GM18508 (cell line): ENCODE results near the gene DLG4.
"Not testable (repeated sequence)": the region's sequence is repeated elsewhere in the genome, so short reads cannot be mapped to it uniquely, and the experiment has no call there.

Experiments
- ATAC-seq: cut with Tn5 transposase; IDR thresholded peaks from one replicate; pipeline ENCODE4 v1.9.1; 2021; ENCODE audit warnings: moderate number of reproducible peaks; ENCODE audit not compliant: insufficient read depth, unreplicated experiment

DLG4 gene

GRCh38 chr17:7172522-7173191, 47.0 kb downstream of the DLG4 start:
- not testable (repeated sequence) for ATAC-seq

GRCh38 chr17:7169565-7169908, 50.1 kb downstream of the DLG4 start:
- ATAC-seq = not testable (repeated sequence)

GRCh38 chr17:7168841-7169564, 50.6 kb downstream of the DLG4 start:
- ATAC-seq = not testable (repeated sequence)

- ATAC-seq = no peak
Measured at GRCh38 chr17:7167832-7168231, 51.8 kb downstream of the DLG4 start.

- ATAC-seq = no peak
Measured at GRCh38 chr17:7166873-7167272, 52.8 kb downstream of the DLG4 start.

GRCh38 chr17:7159571-7159970, 60.1 kb downstream of the DLG4 start:
- ATAC-seq = not testable (repeated sequence)

GRCh38 chr17:7158424-7158823, 61.2 kb downstream of the DLG4 start:
- ATAC-seq = not testable (repeated sequence)

- ATAC-seq = no peak
Measured at GRCh38 chr17:7156342-7156940, 63.2 kb downstream of the DLG4 start.

GRCh38 chr17:7147772-7148171, 71.9 kb downstream of the DLG4 start:
- no peak for ATAC-seq

GRCh38 chr17:7146115-7146514, 73.5 kb downstream of the DLG4 start:
- ATAC-seq = no peak

- ATAC-seq = no peak
Measured at GRCh38 chr17:7144213-7144612, 75.4 kb downstream of the DLG4 start.

- ATAC-seq = no peak
Measured at GRCh38 chr17:7141824-7142223, 77.8 kb downstream of the DLG4 start.

- ATAC-seq = no peak
Measured at GRCh38 chr17:7139400-7139799, 80.2 kb downstream of the DLG4 start.

GRCh38 chr17:7138800-7139381, 80.7 kb downstream of the DLG4 start:
- no peak for ATAC-seq

- no peak for ATAC-seq
Measured at GRCh38 chr17:7137171-7137943, 82.3 kb downstream of the DLG4 start.
